HepG2 (cell line): ENCODE data around the gene OLFM4. TPM values are rescaled to one million over a fixed set of nuclear protein-coding genes. Genes with fewer than 3 reads are reported as not detected.

ENCODE experiments used
- ATAC-seq: fragments of 200-7000 bp; cut with Tn5 transposase; 3 replicates; pipeline ENCODE4 v1.9.1; 2020; ENCODE audit warnings: mild to moderate bottlenecking, moderate library complexity
- BruUV-seq: library from RNA; stranded (reverse); fragments of 400-500 nt; replicated peaks from 2 replicates; lab custom pipeline; 2021; lab: Mats Ljungman, UMichigan
- CTCF ChIA-PET: fragments of 300-600 bp; formaldehyde crosslinking; extraction: SDS; loops from one replicate; lab custom pipeline; 2021; ENCODE audit warnings: low total read pairs, inconsistent platforms, low intra/inter-chr PET ratio; lab: Yijun Ruan, JAX
- POLR2A ChIA-PET: fragments of 350-600 bp; sonication (Branson Sonifier 250); formaldehyde crosslinking; loops from one replicate; lab custom pipeline; 2020; ENCODE audit warnings: antibody characterized with exemption, inconsistent platforms; lab: Yijun Ruan, JAX
- DNase-seq: peaks from one replicate; pipeline ENCODE4 v3.0.0-alpha.2; 2015; ENCODE audit warnings: low spot score
- FAIRE-seq: peaks from 3 replicates; lab custom pipeline; 2011; peaks lifted over from hg19 to GRCh38; lab: Jason Lieb, UNC
- H2AFZ ChIP-seq: one replicate; pipeline ENCODE4 v1.6.1; 2011; ENCODE audit warnings: low read length, inconsistent platforms
- H3K27ac ChIP-seq: fragments of 300-600 bp; 3 replicates; pipeline ENCODE4 v1.8.0; 2011; ENCODE audit warnings: mixed run types, mild to moderate bottlenecking, mixed read lengths, low read length, inconsistent platforms; ENCODE audit not compliant: insufficient read depth; ENCODE audit errors: extremely low read length
- H3K27me3 ChIP-seq, 2 experiments: fragments of 200-600 bp in 1 of 2; 2 replicates in 1 of 2; 3 replicates in 1 of 2; pipeline versions ENCODE4 v1.6.0 to v1.8.0; 2011; ENCODE audit warnings: low read length in 2 of 2, mild to moderate bottlenecking in 2 of 2, moderate library complexity in 2 of 2, inconsistent platforms in 1 of 2; ENCODE audit not compliant: insufficient read depth in 2 of 2, control insufficient read depth in 1 of 2
- H3K36me3 ChIP-seq, 2 experiments: fragments of 200-600 bp in 1 of 2; replicated peaks in 1 of 2; 2 replicates in 1 of 2; 3 replicates in 1 of 2; pipeline versions ENCODE4 v1.5.1 to v1.8.0; 2011; ENCODE audit warnings: low read length in 2 of 2, inconsistent platforms in 1 of 2; ENCODE audit not compliant: insufficient read depth in 2 of 2, control insufficient read depth in 1 of 2
- H3K4me1 ChIP-seq: 2 replicates; pipeline ENCODE4 v1.5.1; 2012; ENCODE audit warnings: low read length, inconsistent platforms; ENCODE audit not compliant: insufficient read depth
- H3K4me2 ChIP-seq: 2 replicates; pipeline ENCODE4 v1.6.0; 2011; ENCODE audit warnings: low read depth, low read length, inconsistent platforms
- H3K4me3 ChIP-seq, 3 experiments: fragments of 200-600 bp in 1 of 3; sonication (generic), shearing (Covaris generic) in 1 of 3; replicated peaks in 1 of 3; 2 replicates each; pipeline ENCODE4 v1.5.1; 2011 to 2016; ENCODE audit warnings: low read length in 3 of 3, inconsistent platforms in 2 of 3, low read depth in 2 of 3, mild to moderate bottlenecking in 2 of 3, control low read depth in 1 of 3, mixed read lengths in 1 of 3; ENCODE audit not compliant: insufficient read depth in 1 of 3
- H3K79me2 ChIP-seq: one replicate; pipeline ENCODE4 v1.6.1; 2011; ENCODE audit warnings: low read length, inconsistent platforms; ENCODE audit not compliant: insufficient read depth
- H3K9ac ChIP-seq: 2 replicates; pipeline ENCODE4 v1.6.0; 2011; ENCODE audit warnings: mild to moderate bottlenecking, low read depth, low read length, inconsistent platforms; ENCODE audit not compliant: insufficient read depth
- H3K9me3 ChIP-seq: 2 replicates; pipeline ENCODE4 v1.5.1; 2012; ENCODE audit warnings: mild to moderate bottlenecking, low read length
- H4K20me1 ChIP-seq: 2 replicates; pipeline ENCODE4 v1.6.0; 2011; ENCODE audit warnings: inconsistent platforms, mild to moderate bottlenecking, low read length, moderate library complexity; ENCODE audit not compliant: insufficient read depth
- AGO1 ChIP-seq: fragments of 200-400 bp; formaldehyde crosslinking; IDR thresholded peaks from 2 replicates; pipeline ENCODE4 v1.6.1; 2017; ENCODE audit warnings: mild to moderate bottlenecking, low read depth, low read length, moderate library complexity; ENCODE audit not compliant: poor library complexity, severe bottlenecking
- ARNTL ChIP-seq: sonication (generic); formaldehyde crosslinking; IDR thresholded peaks from 2 replicates; pipeline ENCODE4 v1.4.0; 2020; ENCODE audit warnings: mild to moderate bottlenecking, missing genetic modification reagents
- CENPX ChIP-seq: sonication (generic); formaldehyde crosslinking; IDR thresholded peaks from 2 replicates; pipeline ENCODE4 v1.9.0; 2021; ENCODE audit warnings: mild to moderate bottlenecking, missing genetic modification reagents, moderate library complexity
- CREB1 ChIP-seq, 2 experiments: fragments of 450-650 bp in 1 of 2; IDR thresholded peaks; 2 replicates each; pipeline ENCODE4 v1.6.1; 2016 to 2017; ENCODE audit warnings: control low read depth in 1 of 2, mild to moderate bottlenecking in 1 of 2, missing compliant biosample characterization in 1 of 2, missing genetic modification characterization in 1 of 2
- FOXP1 ChIP-seq, 2 experiments: fragments of 450-650 bp in 1 of 2; IDR thresholded peaks; 2 replicates each; pipeline ENCODE4 v1.6.1; 2017 to 2018; ENCODE audit warnings: antibody characterized with exemption in 1 of 2
- GATAD2A ChIP-seq: IDR thresholded peaks from 2 replicates; pipeline ENCODE4 v1.6.1; 2016
- GLI4 ChIP-seq: sonication (generic); formaldehyde crosslinking; IDR thresholded peaks from 2 replicates; pipeline ENCODE4 v1.5.1; 2020; ENCODE audit warnings: missing genetic modification reagents, mild to moderate bottlenecking, moderate library complexity, borderline replicate concordance
- HCFC1 ChIP-seq: fragments of 150-350 bp; IDR thresholded peaks from 2 replicates; pipeline ENCODE4 v1.6.1; 2014; ENCODE audit warnings: low read depth, low read length
- KAT7 ChIP-seq: IDR thresholded peaks from 2 replicates; pipeline ENCODE4 v1.6.1; 2018; ENCODE audit warnings: borderline replicate concordance, missing compliant biosample characterization
- NFRKB ChIP-seq: fragments of 450-650 bp; IDR thresholded peaks from 2 replicates; pipeline ENCODE4 v1.6.1; 2017
- PHF5A ChIP-seq: IDR thresholded peaks from one replicate; pipeline ENCODE4 v1.6.1; 2018; ENCODE audit warnings: low read depth, missing genetic modification reagents; ENCODE audit not compliant: unreplicated experiment
- SOX13 ChIP-seq, 3 experiments: fragments of 450-650 bp in 1 of 3; sonication (generic) in 1 of 3; formaldehyde crosslinking in 1 of 3; IDR thresholded peaks in 2 of 3; conservative IDR thresholded peaks in 1 of 3; 2 replicates each; pipeline versions ENCODE4 v1.5.0 to v1.6.1; 2016 to 2020; ENCODE audit warnings: antibody characterized with exemption in 1 of 3, mild to moderate bottlenecking in 1 of 3, missing compliant biosample characterization in 1 of 3, missing genetic modification reagents in 1 of 3, moderate library complexity in 1 of 3
- SRSF9 ChIP-seq: fragments of 200-400 bp; formaldehyde crosslinking; IDR thresholded peaks from 2 replicates; pipeline ENCODE4 v1.6.1; 2018; ENCODE audit warnings: borderline replicate concordance, mild to moderate bottlenecking, low read depth, low read length; ENCODE audit not compliant: insufficient read depth, poor library complexity, severe bottlenecking
- SSRP1 ChIP-seq: IDR thresholded peaks from 2 replicates; pipeline ENCODE4 v1.6.1; 2016; ENCODE audit warnings: control low read depth
- TERF1 ChIP-seq: sonication (generic); formaldehyde crosslinking; IDR thresholded peaks from 2 replicates; pipeline ENCODE4 v1.8.0; 2022; ENCODE audit warnings: mild to moderate bottlenecking, missing genetic modification reagents, moderate library complexity
- ZBTB46 ChIP-seq: sonication (generic); formaldehyde crosslinking; IDR thresholded peaks from 2 replicates; pipeline ENCODE4 v1.4.0; 2020; ENCODE audit warnings: mild to moderate bottlenecking, missing genetic modification reagents, borderline replicate concordance
- ZNF431 ChIP-seq: sonication (generic); formaldehyde crosslinking; IDR thresholded peaks from 2 replicates; pipeline ENCODE4 v1.9.0; 2022; ENCODE audit warnings: missing genetic modification reagents, low read depth, mild to moderate bottlenecking, borderline replicate concordance
- ZNF639 ChIP-seq: conservative IDR thresholded peaks from 2 replicates; pipeline ENCODE4 v1.6.1; 2018; ENCODE audit warnings: missing genetic modification reagents
- ZNF788 ChIP-seq: sonication (generic); formaldehyde crosslinking; IDR thresholded peaks from 2 replicates; pipeline ENCODE4 v1.5.0; 2020; ENCODE audit warnings: mild to moderate bottlenecking, missing genetic modification reagents, borderline replicate concordance
- WGBS: methylation state at CpG from one replicate; pipeline ENCODE4 v1.1.6; 2017; ENCODE audit warnings: low lambda C conversion rate; 5-methylcytosine and 5-hydroxymethylcytosine counted together
- in situ Hi-C: cut with HindIII; loops from 2 replicates; pipeline ENCODE4 v1.10.0; 2017; ENCODE audit warnings: low pct_unique_long_range_greater_than_20kb; ENCODE audit not compliant: extremely low pct_ligation_motif_present
- intact Hi-C: fragments of 100-400 bp; cut with micrococcal nuclease; formaldehyde crosslinking; loops from one replicate; pipeline ENCODE4 v1.10.0; 2022; ENCODE audit not compliant: unreplicated experiment
- polyA plus RNA-seq, 8 experiments: library from polyadenylated mRNA; depleted of rRNA in 3 of 8; stranded (reverse) in 7 of 8; unstranded in 1 of 8; fragments of >200 nt; fragmentation: Illumina TruSeq in 4 of 8; extraction: Trizol in 4 of 8; gene quantifications; 2 replicates each; pipeline versions ENCODE4 v1.2.1 to v1.2.3, GENCODE V29; 2011 to 2016; ENCODE audit warnings: low read depth in 4 of 8, missing spikeins in 1 of 8, mixed read lengths in 1 of 8; ENCODE audit not compliant: insufficient read depth in 1 of 8
- total RNA-seq, 5 experiments: library from RNA; depleted of rRNA; stranded (reverse); fragments of >200 nt; fragmentation: Illumina TruSeq; extraction: Trizol; gene quantifications; 2 replicates each; pipeline ENCODE4 v1.2.3, GENCODE V29; 2016; ENCODE audit warnings: low read depth in 1 of 5

OLFM4 gene
- total and polyA plus RNA-seq, 2 of the 13 experiments (the other 11 are each of a cell fraction or from before 2014, with no cell fraction given): not detected

GRCh38 chr13:53042877-53043276 is 14.3 kb downstream of the OLFM4 start:
- Histone ChIP-seq H3K9me3 (no peaks in the 10 kb centered on the region), H3K36me3 (no peaks in the 10 kb centered on the region), H3K4me3 (no peak overlapping the region), H3K79me2 (no peaks in the 10 kb centered on the region), H3K9ac (no peak overlapping the region), H3K4me2 (no peak overlapping the region), H2AFZ (no peak overlapping the region), H3K4me1 (no peaks in the 10 kb centered on the region), H4K20me1 (no peaks in the 10 kb centered on the region), H3K27me3 (no peaks in the 10 kb centered on the region; a peak in 1 of 5 replicates), H3K27ac (no peak overlapping the region)
- no peak for ATAC-seq
- TF ChIP-seq AGO1: no peak
- TF ChIP-seq ZNF639 (CRISPR knock-in tag): no peak
- no peak for TF ChIP-seq ZNF431 (CRISPR knock-in tag)
- no peak for TF ChIP-seq HCFC1
- TF ChIP-seq SOX13 (IDR thresholded peaks at IDR 0.05): no peak
- TF ChIP-seq SOX13 (CRISPR knock-in tag; conservative IDR thresholded peaks at IDR 0.05 in 1 of 2, IDR thresholded peaks at IDR 0.05 in 1 of 2): no peak
- TF ChIP-seq GLI4: no peak
- TF ChIP-seq CREB1 (IDR thresholded peaks at IDR 0.05): no peak
- no peak for TF ChIP-seq CREB1 (CRISPR knock-in tag; IDR thresholded peaks at IDR 0.05)
- no peak for TF ChIP-seq SRSF9
- TF ChIP-seq ZNF788 (CRISPR knock-in tag): no peak
- TF ChIP-seq FOXP1 (IDR thresholded peaks at IDR 0.05): no peak
- TF ChIP-seq FOXP1 (CRISPR knock-in tag; IDR thresholded peaks at IDR 0.05): no peak
- no peak for TF ChIP-seq PHF5A (CRISPR knock-in tag)
- no peak for TF ChIP-seq GATAD2A (CRISPR knock-in tag)
- no peak for TF ChIP-seq TERF1
- no peak for TF ChIP-seq CENPX (CRISPR knock-in tag)
- TF ChIP-seq SSRP1 (CRISPR knock-in tag): no peak
- TF ChIP-seq KAT7 (CRISPR knock-in tag): no peak
- TF ChIP-seq ZBTB46 (CRISPR knock-in tag): no peak
- no peak for TF ChIP-seq NFRKB
- TF ChIP-seq ARNTL: no peak
- ChIA-PET CTCF (no interaction called here), POLR2A (no interaction called here)
- no peak for FAIRE-seq
- intact Hi-C loops: no loop called here
- no TSS peak for BruUV-seq
- in situ Hi-C loops: no loop called here
- WGBS: 2% methylated on average over 4 of the region's 4 CpGs
- DNase-seq: no peak
